Measurements from ENCODE around the gene ZFP36L1. TPM values are rescaled to one million over a fixed set of nuclear protein-coding genes. Genes with fewer than 3 reads are reported as not detected.

The ZFP36L1 gene
- total RNA-seq, 1 experiment from 2014 or later, result 304 TPM

DNA sequence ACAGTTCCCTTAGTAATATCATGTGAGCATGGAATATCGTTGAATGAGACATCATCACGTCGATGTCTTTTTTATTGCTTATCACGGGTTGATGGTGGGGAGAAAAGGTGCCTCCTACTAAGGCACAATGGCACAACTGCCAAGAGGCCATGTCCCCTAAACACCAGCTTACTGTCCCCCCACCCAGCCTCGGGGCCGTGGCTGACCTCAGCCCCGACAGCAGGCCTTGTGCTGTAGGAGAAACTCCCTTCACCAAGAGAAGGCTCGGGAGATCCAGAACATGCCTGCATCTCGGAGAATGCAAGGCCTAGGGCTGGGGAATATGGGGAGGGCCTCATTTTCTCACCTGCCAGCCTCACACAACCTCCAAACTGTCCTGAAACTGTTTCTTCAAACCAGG is 22.8 kb downstream of the ZFP36L1 start:
- H3K9me2 ChIP-seq (ENCODE audit: insufficient read depth), result no peaks in the 10 kb centered on the region
- no peaks in the 10 kb centered on the region for H3K79me2 ChIP-seq (ENCODE audit: insufficient read depth, low read length)
- RAD21 ChIA-PET (ENCODE audit: low non-redundant PET in 1 of 2, low total read pairs in 2 of 2, uncharacterized antibody in 2 of 2, unreplicated experiment in 2 of 2), result no interaction called here
- no peak overlapping the region for H3K4me2 ChIP-seq (ENCODE audit: low read length)
- H3K4me1 ChIP-seq (ENCODE audit: control insufficient read depth in 1 of 2, insufficient read depth in 2 of 2, low read length in 2 of 2), result no peaks in the 10 kb centered on the region; a peak in 1 of 4 replicates
- POLR2A ChIA-PET, result no interaction called here
- H4K20me1 ChIP-seq (ENCODE audit: insufficient read depth), result no peaks in the 10 kb centered on the region
- no peaks in the 10 kb centered on the region for H3K36me3 ChIP-seq (ENCODE audit: control insufficient read depth in 1 of 2, insufficient read depth in 2 of 2, low read length in 2 of 2)
- no peak for TF ChIP-seq EZH2 (IDR thresholded peaks at IDR 0.05)
- no peak for TF ChIP-seq FOSL1 (IDR thresholded peaks at IDR 0.05; ENCODE audit: low read depth)
- no peak for TF ChIP-seq EZH2phosphoT487 (IDR thresholded peaks at IDR 0.05; ENCODE audit: borderline replicate concordance)
- TF ChIP-seq EGR1 (IDR thresholded peaks at IDR 0.05; ENCODE audit: low read depth), result no peak
- no peak for TF ChIP-seq CEBPB (IDR thresholded peaks at IDR 0.05; ENCODE audit: low read depth)
- TF ChIP-seq CBX3 (IDR thresholded peaks at IDR 0.05; ENCODE audit: low read depth), result no peak
- TF ChIP-seq ZNF274 (IDR thresholded peaks at IDR 0.05; ENCODE audit: low read depth, low read length), result no peak
- TF ChIP-seq ZFX (IDR thresholded peaks at IDR 0.05), result no peak
- no peak for TF ChIP-seq ZBTB33 (IDR thresholded peaks at IDR 0.05; ENCODE audit: extremely low read depth, insufficient replicate concordance, low read length)
- TF ChIP-seq SIN3A (IDR thresholded peaks at IDR 0.05; ENCODE audit: low read depth), result no peak
- TF ChIP-seq CTCF (IDR thresholded peaks at IDR 0.05 in 2 of 3, conservative IDR thresholded peaks at IDR 0.05 in 1 of 3; ENCODE audit: borderline replicate concordance in 1 of 3, insufficient read depth in 1 of 3, low read depth in 2 of 3, low read length in 2 of 3), result no peak
- no peak for TF ChIP-seq YY1 (IDR thresholded peaks at IDR 0.05; ENCODE audit: extremely low read depth, insufficient replicate concordance, low read depth, low read length)
- TF ChIP-seq SRF (IDR thresholded peaks at IDR 0.05; ENCODE audit: low read depth), result no peak
- TF ChIP-seq POLR2AphosphoS5 (IDR thresholded peaks at IDR 0.05; ENCODE audit: low read depth, low read length), result no peak
- no peak for TF ChIP-seq RAD21 (IDR thresholded peaks at IDR 0.05; ENCODE audit: low read depth)
- no peak for TF ChIP-seq POLR2A (IDR thresholded peaks at IDR 0.05; ENCODE audit: borderline replicate concordance, extremely low read depth, insufficient read depth, insufficient read length)
- no peak for TF ChIP-seq MAX (IDR thresholded peaks at IDR 0.05)
- TF ChIP-seq TCF7L2 (IDR thresholded peaks at IDR 0.05; ENCODE audit: borderline replicate concordance, extremely low read depth, insufficient read depth, insufficient read length), result no peak
- no peak for TF ChIP-seq JUND (IDR thresholded peaks at IDR 0.05)
- ATAC-seq (no peak), DNase-seq (ENCODE audit: low read depth, low spot score) (no peak)
- no peak overlapping the region for H3K9ac ChIP-seq (ENCODE audit: low read length)
- H3K9me3 ChIP-seq (ENCODE audit: control insufficient read depth in 1 of 2, insufficient read depth in 1 of 2, low read depth in 1 of 2, low read length in 2 of 2), result 0 out of 4 replicates have a peak, but pooled peaks cover 0 to 5% of the 10 kb centered on the region in 2 experiments
- CTCF ChIA-PET, result no interaction called here
- intact Hi-C loops (cut with micrococcal nuclease), result no loop called here
- BruUV-seq (replicated peaks), result no TSS peak
- H3K27me3 ChIP-seq (ENCODE audit: insufficient read depth, low read length), result no peaks in the 10 kb centered on the region
- no peak overlapping the region for H3K4me3 ChIP-seq (replicated peaks in 1 of 2; ENCODE audit: low read depth in 1 of 2, low read length in 2 of 2)
- H3K27ac ChIP-seq (ENCODE audit: low read depth, low read length), result no peak overlapping the region
- no peak overlapping the region for H2AFZ ChIP-seq (ENCODE audit: low read depth, low read length, poor library complexity, severe bottlenecking)
